IgD-negative memory B cell (primary cell): ENCODE data around the gene AMIGO1. TPM values are rescaled to one million over a fixed set of nuclear protein-coding genes. Genes with fewer than 3 reads are reported as not detected.

Source experiments
- H3K27ac Mint-ChIP-seq, 3 donors: one replicate each; pipeline ENCODE4 v1.8.0; 2020 to 2022; ENCODE audit warnings: mild to moderate bottlenecking in 3 of 3, mixed read lengths in 3 of 3, moderate library complexity in 1 of 3
- H3K27me3 Mint-ChIP-seq: one replicate; pipeline ENCODE4 v1.8.0; 2021; ENCODE audit warnings: mixed read lengths
- H3K36me3 Mint-ChIP-seq: one replicate; pipeline ENCODE4 v1.8.0; 2020; ENCODE audit warnings: mild to moderate bottlenecking, mixed read lengths
- H3K4me1 Mint-ChIP-seq, 3 donors: one replicate each; pipeline ENCODE4 v1.8.0; 2020 to 2022; ENCODE audit warnings: mixed read lengths in 3 of 3, mild to moderate bottlenecking in 1 of 3
- H3K4me3 Mint-ChIP-seq, 4 donors: one replicate each; pipeline ENCODE4 v1.8.0; 2020 to 2022; ENCODE audit warnings: mild to moderate bottlenecking in 4 of 4, mixed read lengths in 4 of 4, moderate library complexity in 3 of 4
- H3K9me3 Mint-ChIP-seq, 3 donors: one replicate each; pipeline ENCODE4 v1.8.0; 2020 to 2021; ENCODE audit warnings: mixed read lengths in 3 of 3, mild to moderate bottlenecking in 1 of 3
- polyA plus RNA-seq: library from polyadenylated mRNA; unstranded; fragments of 300-500 nt; fragmentation: Illumina TruSeq; gene quantifications from one replicate; pipeline ENCODE4 v1.2.3, GENCODE V29; 2021

Gene AMIGO1
- polyA plus RNA-seq, 1 donor from 2014 or later = 0.88 TPM

DNA sequence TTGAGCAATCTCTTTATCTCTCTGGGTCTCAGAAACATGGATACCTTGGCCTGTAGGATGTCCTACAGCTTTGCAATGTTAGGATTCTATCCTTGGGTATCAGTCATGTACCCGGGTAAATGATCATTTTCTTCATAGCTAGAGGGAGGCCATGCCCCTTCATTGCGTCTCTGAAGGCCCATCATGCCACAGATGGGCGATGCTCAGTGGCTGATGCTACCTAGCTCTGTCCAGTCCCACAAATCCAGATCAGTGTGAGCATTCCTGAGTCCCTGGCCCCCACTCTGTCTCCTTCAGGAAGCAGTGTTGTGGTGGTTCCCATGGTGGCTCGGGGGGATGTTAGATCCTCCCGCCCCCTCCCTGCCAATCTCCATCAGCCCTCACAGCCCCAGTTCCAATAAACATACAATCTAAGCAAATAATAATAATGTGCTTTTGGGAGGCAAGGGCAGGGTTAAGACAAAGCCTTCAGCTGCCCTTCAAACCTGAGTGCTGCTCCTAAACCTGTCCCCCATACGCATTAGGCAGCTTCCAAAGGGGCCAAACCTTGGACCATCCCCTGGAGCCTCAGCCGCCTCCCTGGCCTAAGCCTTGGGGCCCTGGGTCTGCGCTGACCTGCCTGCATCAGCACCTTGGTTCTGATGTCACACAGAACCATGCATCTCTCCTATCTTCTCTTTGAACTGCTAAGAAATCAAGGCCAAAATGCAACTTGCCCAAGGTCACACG lies 29.5 kb upstream of the AMIGO1 start:
- Mint-ChIP-seq H3K4me3 (no peak overlapping the region), H3K27me3 (no peaks in the 10 kb centered on the region), H3K36me3 (no peaks in the 10 kb centered on the region), H3K9me3 (no peaks in the 10 kb centered on the region), H3K27ac (no peak overlapping the region), H3K4me1 (no peaks in the 10 kb centered on the region)

DNA sequence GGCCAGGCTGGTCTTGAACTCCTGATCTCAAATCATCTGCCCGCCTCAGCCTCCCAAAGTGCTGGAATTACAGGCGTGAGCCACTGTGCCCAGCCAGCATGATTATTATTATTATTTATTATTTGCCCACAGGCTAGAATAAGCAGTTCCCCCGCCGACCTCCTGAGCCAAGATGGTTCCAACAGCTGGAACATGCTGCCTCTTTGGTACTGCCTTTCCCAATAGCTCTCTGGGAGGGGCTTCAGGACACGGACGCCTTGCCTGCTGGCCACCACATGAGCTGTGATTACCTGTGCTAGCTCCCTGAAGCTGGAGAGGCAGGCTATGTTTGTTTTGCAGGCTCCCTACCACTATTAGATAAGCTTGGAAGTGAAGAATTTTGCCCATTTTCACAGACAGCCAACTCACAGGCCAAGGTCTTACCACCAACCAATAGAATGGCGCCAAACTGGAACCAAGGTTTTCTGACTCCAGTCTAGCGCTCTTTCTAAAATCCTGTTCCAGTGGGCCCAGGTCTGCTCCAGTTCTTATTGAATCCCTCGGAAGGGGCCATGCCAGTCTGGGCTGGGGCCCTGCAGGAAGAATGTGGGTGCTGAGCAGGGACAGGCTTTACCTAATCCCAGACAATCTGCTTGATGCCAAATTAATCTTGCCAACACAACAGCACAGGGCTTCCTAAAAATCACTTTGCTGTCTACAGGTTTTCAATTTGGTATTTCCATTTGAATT lies 28.1 kb upstream of the AMIGO1 start:
- Mint-ChIP-seq H3K27ac (no peak overlapping the region), H3K27me3 (no peaks in the 10 kb centered on the region), H3K4me3 (no peak overlapping the region), H3K4me1 (peaks cover 0 to 2% (median 2%) of the 10 kb centered on the region in 3 donors), H3K9me3 (no peaks in the 10 kb centered on the region), H3K36me3 (no peaks in the 10 kb centered on the region)

DNA sequence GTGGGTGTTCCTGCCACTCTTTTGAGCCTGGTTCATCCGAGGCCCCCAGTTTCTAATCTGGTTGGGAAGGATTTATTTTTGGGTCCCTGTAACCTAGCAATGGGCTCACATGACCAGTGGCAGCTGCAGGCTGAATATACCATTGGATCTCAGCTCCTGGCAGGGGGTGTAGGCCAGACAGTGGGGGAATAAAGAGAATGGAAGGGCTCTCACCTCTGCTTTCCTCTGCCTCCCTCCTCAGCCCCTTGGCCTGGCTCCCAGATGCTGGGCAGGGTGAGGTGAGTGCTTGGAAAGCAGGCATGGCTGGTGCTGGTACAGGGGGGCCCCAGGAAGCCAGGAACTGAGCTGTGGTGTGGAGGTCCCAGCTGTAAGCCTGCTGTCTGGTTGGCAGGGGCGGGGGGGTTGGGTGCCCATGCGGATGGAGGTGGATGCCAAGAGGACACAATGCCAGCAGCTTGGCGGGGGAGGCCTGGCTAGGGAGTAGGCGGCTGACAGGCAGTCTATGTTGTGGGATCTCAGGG lies 26.5 kb upstream of the AMIGO1 start:
- Mint-ChIP-seq H3K4me1 (peaks cover 2 to 5% (median 3%) of the 10 kb centered on the region in 3 donors), H3K4me3 (no peak overlapping the region), H3K27me3 (no peaks in the 10 kb centered on the region), H3K36me3 (no peaks in the 10 kb centered on the region), H3K9me3 (no peaks in the 10 kb centered on the region), H3K27ac (no peak overlapping the region)

DNA sequence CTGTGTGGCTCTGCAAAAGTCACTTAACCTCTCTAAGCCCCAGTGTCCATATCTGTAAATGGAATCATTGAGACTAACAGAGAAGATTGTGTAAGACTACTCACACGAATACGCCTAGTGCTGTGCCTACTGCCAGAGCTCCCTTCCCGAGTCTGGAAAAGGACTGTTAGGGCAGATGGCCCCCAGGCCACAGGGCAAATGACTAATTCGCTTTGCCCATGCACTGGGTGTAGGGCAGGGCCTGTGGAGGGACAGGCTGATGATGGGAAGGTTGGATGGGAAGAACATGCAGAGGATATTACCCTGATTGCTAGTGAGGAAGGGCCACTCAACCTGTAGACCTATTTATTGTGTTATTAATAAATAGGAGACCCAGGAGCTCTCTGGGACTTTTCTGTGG lies 26.0 kb upstream of the AMIGO1 start:
- H3K9me3 Mint-ChIP-seq = no peaks in the 10 kb centered on the region

DNA sequence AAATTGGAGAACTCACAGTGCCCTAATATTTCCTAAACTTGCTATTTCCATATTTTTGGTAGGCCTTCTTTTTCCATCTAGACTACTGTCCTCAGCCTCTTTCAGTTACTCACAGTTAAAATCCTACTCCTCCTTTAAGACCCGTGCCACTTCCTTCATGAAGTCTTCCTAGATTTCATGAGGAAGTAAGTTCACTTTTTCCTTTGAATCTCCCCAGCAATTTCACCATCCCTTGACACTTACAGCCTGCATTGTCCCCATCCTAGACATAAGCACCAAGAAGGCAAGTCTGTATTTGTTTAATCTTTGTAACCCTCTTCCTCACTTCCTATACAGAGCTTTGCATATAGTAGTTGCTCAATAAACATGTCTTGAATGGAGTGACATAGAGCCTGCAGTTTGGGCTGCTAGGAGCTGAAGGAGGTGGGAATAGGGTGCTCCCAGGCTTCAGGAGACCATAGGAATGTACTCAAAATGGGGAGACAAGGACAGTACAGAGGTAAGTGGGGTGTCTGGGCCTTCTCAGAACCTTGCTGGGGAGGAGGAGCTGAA lies 24.9 kb upstream of the AMIGO1 start:
- H3K36me3 Mint-ChIP-seq = no peaks in the 10 kb centered on the region
- H3K9me3 Mint-ChIP-seq = no peaks in the 10 kb centered on the region
- H3K4me1 Mint-ChIP-seq = peaks cover 2 to 5% (median 3%) of the 10 kb centered on the region in 3 donors
- no peaks in the 10 kb centered on the region for H3K27me3 Mint-ChIP-seq
- no peak overlapping the region for H3K27ac Mint-ChIP-seq
- H3K4me3 Mint-ChIP-seq = no peak overlapping the region

More for the DNA sequence above, 26.0 kb upstream of the AMIGO1 start:
- Mint-ChIP-seq H3K4me3 (no peak overlapping the region), H3K27ac (peak overlapping the region in 1 of 3 donors; percentile 85), H3K27me3 (no peaks in the 10 kb centered on the region), H3K36me3 (no peaks in the 10 kb centered on the region), H3K4me1 (peaks cover 2 to 5% (median 3%) of the 10 kb centered on the region in 3 donors)

DNA sequence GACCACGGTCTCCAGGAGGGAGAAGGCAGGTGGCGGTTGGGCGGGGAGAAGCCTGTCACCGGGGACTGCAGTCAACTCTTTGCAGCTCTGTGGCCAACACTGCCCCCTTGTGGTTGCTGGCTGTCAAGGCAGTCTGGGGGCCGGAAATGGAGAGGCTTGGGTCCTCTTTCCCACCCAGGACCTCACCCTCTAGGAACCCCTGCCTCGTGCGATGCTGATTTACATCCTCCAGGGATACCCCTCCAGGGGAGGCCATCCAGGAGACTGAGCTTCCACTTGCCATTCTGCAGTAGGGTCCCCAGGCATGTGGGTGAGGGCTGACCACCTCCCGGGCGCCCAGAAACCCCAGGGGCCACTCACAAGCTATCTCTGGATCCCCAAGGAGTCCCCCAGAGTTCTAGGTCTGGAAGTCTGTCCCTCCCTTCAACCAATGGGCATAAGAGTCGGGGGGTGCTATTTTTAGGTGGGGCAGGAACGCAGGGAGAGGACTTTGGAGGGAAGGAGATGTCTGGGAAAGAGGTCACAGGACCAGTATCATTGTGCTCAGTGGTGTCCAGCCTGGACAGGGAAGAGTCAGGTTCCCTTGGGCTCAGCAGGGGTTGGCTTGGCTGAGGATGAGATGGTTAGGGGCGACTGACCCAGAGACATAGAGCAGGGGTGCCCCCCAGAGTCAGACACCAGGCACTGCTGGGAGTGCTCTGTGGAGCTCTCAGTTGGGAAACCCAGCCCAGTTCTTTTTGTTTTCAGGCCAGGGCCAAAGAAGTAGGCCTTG lies 23.0 kb upstream of the AMIGO1 start:
- peaks cover 2 to 5% (median 3%) of the 10 kb centered on the region in 3 donors for H3K4me1 Mint-ChIP-seq
- peak overlapping the region; percentile 8 to 86 (median 81) for H3K27ac Mint-ChIP-seq
- no peaks in the 10 kb centered on the region for H3K36me3 Mint-ChIP-seq
- peak overlapping the region; percentile 77 to 95 (median 86) for H3K4me3 Mint-ChIP-seq
- no peaks in the 10 kb centered on the region for H3K9me3 Mint-ChIP-seq
- peaks cover 2% of the 10 kb centered on the region for H3K27me3 Mint-ChIP-seq

DNA sequence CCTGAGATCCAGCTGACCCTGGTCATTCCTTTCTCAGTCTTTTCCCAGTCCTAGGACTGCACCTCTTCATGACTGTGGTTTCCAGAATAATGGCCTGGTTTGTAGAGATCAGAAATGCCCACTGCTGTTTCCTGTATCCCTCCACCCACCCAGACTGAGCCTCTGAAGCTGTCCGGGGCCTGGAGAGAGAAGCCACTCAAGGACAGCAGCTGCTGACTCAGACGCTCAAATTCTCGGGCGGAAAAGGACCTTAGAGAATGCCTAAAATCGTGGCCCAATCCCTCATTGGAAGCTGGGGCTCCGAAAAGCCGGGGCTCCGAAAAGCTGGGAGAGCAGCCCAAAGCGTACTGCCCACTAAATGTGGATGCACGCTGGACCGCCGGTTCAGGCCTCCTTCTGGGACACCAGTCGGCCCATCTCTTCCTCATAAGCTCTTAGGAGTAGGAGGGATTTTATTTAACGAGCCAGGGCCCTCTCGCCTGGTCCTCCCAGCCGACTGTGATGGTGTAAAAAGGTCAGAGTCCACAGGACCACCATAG lies 22.4 kb upstream of the AMIGO1 start:
- Mint-ChIP-seq H3K4me1 (peaks cover 2 to 9% (median 5%) of the 10 kb centered on the region in 3 donors), H3K36me3 (no peaks in the 10 kb centered on the region), H3K27ac (peak overlapping the region in 1 of 3 donors; percentile 67), H3K27me3 (peaks cover 2% of the 10 kb centered on the region), H3K9me3 (no peaks in the 10 kb centered on the region), H3K4me3 (peak overlapping the region in 3 of 4 donors; percentile 77 to 95 (median 94))

DNA sequence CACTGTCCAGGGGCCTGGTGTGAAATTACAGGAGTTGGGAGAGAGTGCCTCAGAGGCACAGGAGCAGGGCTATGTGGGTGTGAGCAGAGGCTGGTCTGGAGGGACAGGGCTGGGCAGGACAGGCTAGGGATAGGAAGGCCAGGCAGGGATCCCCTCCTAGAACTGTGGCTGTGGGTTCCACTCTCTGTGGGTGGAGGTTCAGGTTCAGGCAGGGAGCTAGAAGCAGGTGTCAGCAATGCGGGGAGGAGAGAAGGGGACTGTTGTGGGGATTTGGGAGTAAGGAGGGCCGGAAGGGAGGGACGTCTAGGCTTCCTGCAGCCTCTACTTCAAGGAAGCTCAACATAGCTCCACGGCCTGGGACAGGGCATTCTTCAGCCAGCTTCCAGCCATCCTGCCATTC lies 21.9 kb upstream of the AMIGO1 start:
- H3K27ac Mint-ChIP-seq = peak overlapping the region in 1 of 3 donors; percentile 67
- H3K27me3 Mint-ChIP-seq = peaks cover 2% of the 10 kb centered on the region
- H3K4me3 Mint-ChIP-seq = peak overlapping the region in 1 of 4 donors; percentile 76
- H3K9me3 Mint-ChIP-seq = no peaks in the 10 kb centered on the region
- H3K36me3 Mint-ChIP-seq = no peaks in the 10 kb centered on the region
- H3K4me1 Mint-ChIP-seq = peaks cover 2 to 10% (median 5%) of the 10 kb centered on the region in 3 donors

DNA sequence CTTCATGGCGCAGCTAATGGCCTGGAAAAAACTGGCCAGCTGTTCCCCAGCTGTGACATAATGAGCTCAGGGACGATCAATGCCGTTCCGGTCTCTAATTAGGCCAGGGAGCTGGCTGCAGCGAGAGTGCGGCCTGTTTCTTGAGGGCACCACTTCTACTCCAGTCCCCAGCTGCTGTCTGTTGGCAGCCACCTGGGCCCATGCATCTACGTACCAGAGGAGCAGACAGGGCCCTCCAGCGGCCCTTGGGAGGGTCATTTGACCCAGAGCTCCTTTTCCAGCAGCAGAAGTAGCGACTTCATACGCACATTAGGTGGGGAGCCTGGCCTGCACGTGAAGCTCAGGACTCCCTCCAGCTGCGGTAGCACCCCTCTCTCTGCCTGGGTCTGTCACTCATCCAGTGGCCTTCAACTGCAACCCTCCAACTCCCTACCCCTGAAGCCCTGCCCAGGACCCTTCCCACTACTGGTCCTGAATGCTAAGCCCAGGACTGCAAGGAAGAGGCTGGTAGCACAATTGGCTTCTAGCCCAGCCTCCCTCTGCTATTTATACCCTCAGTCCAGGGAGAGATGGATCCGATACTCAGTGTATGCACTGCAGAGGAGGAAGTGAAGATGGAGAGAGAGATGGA lies 21.0 kb upstream of the AMIGO1 start:
- H3K4me1 Mint-ChIP-seq = peaks cover 2 to 10% (median 5%) of the 10 kb centered on the region in 3 donors
- H3K4me3 Mint-ChIP-seq = peak overlapping the region in 1 of 4 donors; percentile 76
- peak overlapping the region in 1 of 3 donors; percentile 80 for H3K27ac Mint-ChIP-seq
- H3K9me3 Mint-ChIP-seq = no peaks in the 10 kb centered on the region
- peaks cover 4% of the 10 kb centered on the region for H3K27me3 Mint-ChIP-seq
- H3K36me3 Mint-ChIP-seq = no peaks in the 10 kb centered on the region

DNA sequence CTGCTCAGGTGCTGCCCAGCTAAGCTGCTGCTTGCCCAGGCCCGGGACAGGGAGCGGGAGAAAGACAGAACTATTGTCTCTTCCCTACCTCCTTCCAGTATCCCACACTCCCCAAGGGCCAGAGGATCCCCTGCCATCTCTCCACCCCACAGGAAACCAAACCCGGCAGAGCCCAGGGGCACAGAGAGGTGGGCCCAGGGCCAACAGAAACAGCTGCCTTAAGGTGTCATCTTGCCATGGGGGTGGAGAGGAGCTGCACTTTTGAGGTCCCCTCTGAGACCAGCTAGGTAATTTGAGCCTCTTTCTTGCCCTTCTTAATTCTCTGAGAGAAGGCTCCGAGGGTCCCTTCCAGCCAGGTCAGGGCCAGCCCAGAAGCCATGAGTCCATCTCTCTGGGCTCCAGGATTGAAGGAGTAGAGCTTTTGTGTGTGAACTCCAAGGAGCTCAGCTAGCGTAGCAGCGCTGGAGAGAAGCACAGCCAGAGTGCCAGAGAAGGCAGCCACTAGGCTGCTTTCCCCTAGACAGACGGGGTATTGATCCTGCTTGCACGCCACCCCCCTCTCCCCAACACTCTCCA lies 20.4 kb upstream of the AMIGO1 start:
- Mint-ChIP-seq H3K27me3 (peaks cover 6% of the 10 kb centered on the region), H3K9me3 (no peaks in the 10 kb centered on the region), H3K27ac (peak overlapping the region in 1 of 3 donors; percentile 80), H3K4me3 (peak overlapping the region in 1 of 4 donors; percentile 65), H3K4me1 (peaks cover 2 to 10% (median 5%) of the 10 kb centered on the region in 3 donors), H3K36me3 (no peaks in the 10 kb centered on the region)

DNA sequence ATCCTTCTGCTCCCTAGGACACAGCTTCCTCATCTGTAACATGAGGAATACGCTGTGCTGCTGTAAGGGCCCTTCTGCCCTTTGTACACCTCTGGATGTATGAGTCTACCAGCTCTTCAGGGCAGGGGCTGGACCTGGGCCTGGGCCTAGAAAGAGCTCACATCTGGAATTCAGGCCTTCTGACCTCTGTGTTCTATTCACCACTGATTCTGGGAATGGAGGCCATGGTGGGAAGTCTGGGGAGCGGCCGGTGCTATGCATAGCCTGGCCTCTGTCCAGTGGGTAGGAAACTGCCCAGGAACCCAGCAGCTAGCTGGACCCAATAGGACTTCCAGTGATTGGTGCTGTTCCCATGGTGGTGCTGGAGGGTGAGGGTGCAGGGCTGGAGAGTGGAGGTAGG lies 19.2 kb upstream of the AMIGO1 start:
- Mint-ChIP-seq H3K4me1 (peaks cover 2 to 10% (median 5%) of the 10 kb centered on the region in 3 donors), H3K9me3 (no peaks in the 10 kb centered on the region), H3K27ac (no peak overlapping the region), H3K27me3 (peaks cover 6% of the 10 kb centered on the region), H3K36me3 (no peaks in the 10 kb centered on the region), H3K4me3 (no peak overlapping the region)

DNA sequence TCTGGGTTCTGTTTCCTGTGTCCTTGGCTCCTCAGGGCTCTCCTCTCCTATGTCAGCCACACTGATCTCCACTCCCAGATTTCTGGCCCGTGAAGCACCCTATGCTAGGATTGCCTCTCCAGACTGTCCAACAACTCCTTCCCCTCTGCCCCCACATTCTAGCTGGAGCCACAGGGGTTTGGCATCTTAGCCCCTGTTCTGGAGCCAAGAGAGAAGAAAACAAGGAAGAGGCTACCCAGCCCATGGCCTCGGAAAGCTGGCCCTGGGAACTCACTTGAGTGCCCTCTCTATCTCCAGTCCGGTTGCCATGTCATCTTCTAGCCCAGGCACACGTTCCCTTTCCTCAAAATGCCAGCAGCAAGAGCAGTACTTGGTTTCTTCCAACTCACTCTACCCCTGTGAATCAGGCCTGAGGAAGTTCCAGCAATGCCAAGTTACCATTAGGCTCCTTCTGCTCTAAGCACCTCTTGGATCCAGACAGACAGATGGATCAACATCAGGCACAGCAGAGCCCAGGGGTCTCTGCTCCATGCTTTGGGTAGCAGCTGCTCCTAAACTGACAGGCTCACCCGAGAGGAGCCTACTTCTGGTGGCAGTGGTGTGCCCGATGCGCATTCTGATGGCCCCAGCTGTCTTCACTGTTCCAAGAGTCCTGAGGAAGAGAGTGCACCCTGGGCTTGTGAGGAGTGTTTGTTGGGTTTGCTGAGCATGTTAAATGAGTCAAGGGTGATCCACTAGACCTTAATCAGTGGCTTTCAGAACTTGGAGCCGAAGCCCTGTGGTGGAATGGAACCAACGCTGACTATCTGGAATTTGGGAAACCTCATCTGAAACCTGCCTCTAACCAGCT lies 18.5 kb upstream of the AMIGO1 start:
- Mint-ChIP-seq H3K4me3 (no peak overlapping the region), H3K27ac (no peak overlapping the region), H3K4me1 (peaks cover 2 to 10% (median 5%) of the 10 kb centered on the region in 3 donors), H3K27me3 (peaks cover 6% of the 10 kb centered on the region), H3K36me3 (no peaks in the 10 kb centered on the region), H3K9me3 (no peaks in the 10 kb centered on the region)
